Astrocyte (in vitro differentiated cells and primary cell): ENCODE results near the gene TNC. TPM values are rescaled to one million over a fixed set of nuclear protein-coding genes. Genes with fewer than 3 reads are reported as not detected.

Source experiments
- DNase-seq: peaks from one replicate; pipeline ENCODE4 v3.0.0-alpha.2; 2010; ENCODE audit warnings: low read depth
- FAIRE-seq: peaks from 2 replicates; lab custom pipeline; 2011; peaks lifted over from hg19 to GRCh38; lab: Jason Lieb, UNC
- H2AFZ ChIP-seq: 2 replicates; pipeline ENCODE4 v1.6.0; 2012; ENCODE audit warnings: low read depth, low read length, inconsistent platforms
- H3K27ac ChIP-seq: 2 replicates; pipeline ENCODE4 v1.5.1; 2011; ENCODE audit warnings: low read depth, low read length, inconsistent platforms
- H3K27me3 ChIP-seq: 2 replicates; pipeline ENCODE4 v1.6.0; 2011; ENCODE audit warnings: low read length, inconsistent platforms; ENCODE audit not compliant: insufficient read depth
- H3K36me3 ChIP-seq: 2 replicates; pipeline ENCODE4 v1.5.1; 2011; ENCODE audit warnings: low read length, inconsistent platforms; ENCODE audit not compliant: insufficient read depth
- H3K4me1 ChIP-seq: 2 replicates; pipeline ENCODE4 v1.5.1; 2011; ENCODE audit warnings: low read length, inconsistent platforms; ENCODE audit not compliant: insufficient read depth
- H3K4me2 ChIP-seq: 2 replicates; pipeline ENCODE4 v1.6.0; 2012; ENCODE audit warnings: low read length, inconsistent platforms
- H3K4me3 ChIP-seq: 2 replicates; pipeline ENCODE4 v1.5.1; 2011; ENCODE audit warnings: low read depth, mild to moderate bottlenecking, low read length, inconsistent platforms; ENCODE audit not compliant: insufficient read depth
- H3K79me2 ChIP-seq: 2 replicates; pipeline ENCODE4 v1.6.0; 2012; ENCODE audit warnings: mild to moderate bottlenecking, low read length, inconsistent platforms; ENCODE audit not compliant: insufficient read depth
- H3K9ac ChIP-seq: 2 replicates; pipeline ENCODE4 v1.6.0; 2012; ENCODE audit warnings: mild to moderate bottlenecking, low read length, inconsistent platforms
- H3K9me3 ChIP-seq: 2 replicates; pipeline ENCODE4 v1.5.1; 2012; ENCODE audit warnings: low read depth, mild to moderate bottlenecking, low read length, inconsistent platforms; ENCODE audit not compliant: insufficient read depth
- H4K20me1 ChIP-seq: 2 replicates; pipeline ENCODE4 v1.6.0; 2012; ENCODE audit warnings: low read length, inconsistent platforms; ENCODE audit not compliant: insufficient read depth
- H3K27ac Mint-ChIP-seq: one replicate; pipeline ENCODE4 v1.8.0; 2021; ENCODE audit warnings: mild to moderate bottlenecking, mixed read lengths; ENCODE audit not compliant: unreplicated experiment
- H3K27me3 Mint-ChIP-seq: one replicate; pipeline ENCODE4 v1.8.0; 2021; ENCODE audit warnings: low read depth, mixed read lengths; ENCODE audit not compliant: unreplicated experiment
- H3K36me3 Mint-ChIP-seq: one replicate; pipeline ENCODE4 v1.8.0; 2021; ENCODE audit warnings: low read depth, mixed read lengths; ENCODE audit not compliant: unreplicated experiment
- H3K4me1 Mint-ChIP-seq: one replicate; pipeline ENCODE4 v1.8.0; 2021; ENCODE audit warnings: low read depth, mixed read lengths; ENCODE audit not compliant: unreplicated experiment
- H3K4me3 Mint-ChIP-seq: one replicate; pipeline ENCODE4 v1.8.0; 2021; ENCODE audit warnings: mild to moderate bottlenecking, moderate library complexity, mixed read lengths; ENCODE audit not compliant: unreplicated experiment
- H3K9me3 Mint-ChIP-seq: one replicate; pipeline ENCODE4 v1.8.0; 2021; ENCODE audit warnings: mild to moderate bottlenecking, mixed read lengths; ENCODE audit not compliant: unreplicated experiment
- CTCF ChIP-seq: IDR thresholded peaks from 2 replicates; pipeline ENCODE4 v1.5.1; 2011; ENCODE audit warnings: low read depth, mild to moderate bottlenecking, inconsistent platforms, low read length, moderate library complexity; ENCODE audit not compliant: insufficient read depth
- EZH2 ChIP-seq: IDR thresholded peaks from 2 replicates; pipeline ENCODE4 v1.6.1; 2012; ENCODE audit warnings: mild to moderate bottlenecking, low read length, inconsistent platforms; ENCODE audit not compliant: insufficient read depth
- total RNA-seq: library from RNA; stranded (reverse); gene quantifications from 2 replicates; pipeline ENCODE4 v1.2.1, GENCODE V29; 2021

Gene TNC
- total RNA-seq, 1 donor from 2014 or later = 747 TPM

- H3K9me3 Mint-ChIP-seq = no peaks in the 10 kb centered on the region
- DNase-seq (no peak), FAIRE-seq (no peak)
- Histone ChIP-seq H3K9me3 (no peaks in the 10 kb centered on the region), H3K79me2 (no peaks in the 10 kb centered on the region), H3K27me3 (no peaks in the 10 kb centered on the region), H2AFZ (no peak overlapping the region), H3K27ac (no peak overlapping the region), H3K4me1 (peaks cover 24% of the 10 kb centered on the region), H3K4me3 (no peak overlapping the region), H3K9ac (no peak overlapping the region), H4K20me1 (no peaks in the 10 kb centered on the region), H3K4me2 (no peak overlapping the region), H3K36me3 (peaks cover 51% of the 10 kb centered on the region)
- H3K4me3 Mint-ChIP-seq = no peak overlapping the region
- no peak overlapping the region for H3K27ac Mint-ChIP-seq
- no peak for TF ChIP-seq EZH2
- TF ChIP-seq CTCF = no peak
- H3K36me3 Mint-ChIP-seq = peaks cover 42% of the 10 kb centered on the region
- no peaks in the 10 kb centered on the region for H3K27me3 Mint-ChIP-seq
- H3K4me1 Mint-ChIP-seq = peaks cover 43% of the 10 kb centered on the region
These were observed 79.8 kb downstream of the TNC start for GRCh38 chr9:115038178-115038577.

- peak overlapping the region; percentile 96 for H3K27ac Mint-ChIP-seq
- H3K36me3 Mint-ChIP-seq = peaks cover 46% of the 10 kb centered on the region
- Histone ChIP-seq H3K4me3 (no peak overlapping the region), H3K9ac (peak overlapping the region; percentile 71), H3K4me1 (peaks cover 24% of the 10 kb centered on the region), H3K4me2 (peak overlapping the region; percentile 62), H3K9me3 (no peaks in the 10 kb centered on the region), H3K36me3 (peaks cover 62% of the 10 kb centered on the region), H2AFZ (no peak overlapping the region), H3K27ac (peak overlapping the region; percentile 94), H3K79me2 (no peaks in the 10 kb centered on the region), H3K27me3 (no peaks in the 10 kb centered on the region), H4K20me1 (no peaks in the 10 kb centered on the region)
- no peaks in the 10 kb centered on the region for H3K27me3 Mint-ChIP-seq
- no peak for TF ChIP-seq CTCF
- TF ChIP-seq EZH2 = no peak
- peaks cover 46% of the 10 kb centered on the region for H3K4me1 Mint-ChIP-seq
- no peak for DNase-seq
- no peaks in the 10 kb centered on the region for H3K9me3 Mint-ChIP-seq
- H3K4me3 Mint-ChIP-seq = no peak overlapping the region
- FAIRE-seq = no peak
These were observed 81.3 kb downstream of the TNC start for GRCh38 chr9:115036691-115037090.

- DNase-seq (peak; percentile 99), FAIRE-seq (peak; percentile 34)
- H3K36me3 ChIP-seq = peaks cover 65% of the 10 kb centered on the region
- H3K9me3 Mint-ChIP-seq = no peaks in the 10 kb centered on the region
- no peak overlapping the region for H3K4me3 Mint-ChIP-seq
- peak overlapping the region; percentile 96 for H3K27ac Mint-ChIP-seq
- H3K36me3 Mint-ChIP-seq = peaks cover 51% of the 10 kb centered on the region
- no peak overlapping the region for H3K4me3 ChIP-seq
- no peaks in the 10 kb centered on the region for H3K79me2 ChIP-seq
- peak overlapping the region; percentile 18 for H2AFZ ChIP-seq
- H3K27me3 Mint-ChIP-seq = no peaks in the 10 kb centered on the region
- H4K20me1 ChIP-seq = no peaks in the 10 kb centered on the region
- peak overlapping the region; percentile 71 for H3K9ac ChIP-seq
- H3K27ac ChIP-seq = peak overlapping the region; percentile 94
- peak overlapping the region; percentile 62 for H3K4me2 ChIP-seq
- H3K9me3 ChIP-seq = no peaks in the 10 kb centered on the region
- H3K4me1 Mint-ChIP-seq = peaks cover 49% of the 10 kb centered on the region
- peaks cover 24% of the 10 kb centered on the region for H3K4me1 ChIP-seq
- TF ChIP-seq EZH2 (no peak), CTCF (no peak)
- no peaks in the 10 kb centered on the region for H3K27me3 ChIP-seq
These were observed 81.9 kb downstream of the TNC start for GRCh38 chr9:115035841-115036612.
